Measurements from ENCODE around the gene LLPH.

The LLPH gene

DNA sequence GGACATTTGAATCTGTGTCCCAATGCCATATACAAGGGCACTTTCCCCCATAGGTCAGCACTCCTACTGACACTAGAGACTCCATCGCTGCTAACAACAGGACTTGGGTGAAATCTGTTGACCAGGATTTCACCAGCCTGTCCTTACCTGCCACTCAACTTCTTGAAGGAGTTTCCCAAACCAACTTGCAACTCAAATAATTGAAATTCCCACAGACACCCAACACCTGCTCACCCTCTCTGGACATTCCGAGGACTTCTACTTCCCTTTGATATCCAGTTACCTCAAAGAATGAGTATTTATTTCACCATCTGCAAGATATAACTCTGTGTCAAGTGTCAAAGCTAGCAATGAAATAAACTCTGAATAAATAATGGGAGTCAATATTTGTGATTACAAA is 44.6 kb downstream of the LLPH start:
- Histone ChIP-seq H3K4me3 (ENCODE audit: low read depth, low read length) (no peak overlapping the region), H3K36me3 (ENCODE audit: control insufficient read depth in 2 of 2, insufficient read depth in 1 of 2, low read length in 2 of 2) (no peaks in the 10 kb centered on the region), H3K27ac (ENCODE audit: extremely low read depth, low read depth, low read length) (no peak overlapping the region), H3K4me1 (ENCODE audit: control insufficient read depth, insufficient read depth, low read length) (no peaks in the 10 kb centered on the region), H3K9me3 (ENCODE audit: control insufficient read depth, insufficient read depth, low read depth, low read length) (no peaks in the 10 kb centered on the region)
- ChIA-PET CTCF (interaction anchor here (1.1 to 1.3 kb wide), 2 partner anchors 17 to 208 kb away, joined by 3 to 4 read pairs; no protein-coding TSS in a partner anchor), POLR2A (no interaction called here)
- TF ChIP-seq, protein P1, sequence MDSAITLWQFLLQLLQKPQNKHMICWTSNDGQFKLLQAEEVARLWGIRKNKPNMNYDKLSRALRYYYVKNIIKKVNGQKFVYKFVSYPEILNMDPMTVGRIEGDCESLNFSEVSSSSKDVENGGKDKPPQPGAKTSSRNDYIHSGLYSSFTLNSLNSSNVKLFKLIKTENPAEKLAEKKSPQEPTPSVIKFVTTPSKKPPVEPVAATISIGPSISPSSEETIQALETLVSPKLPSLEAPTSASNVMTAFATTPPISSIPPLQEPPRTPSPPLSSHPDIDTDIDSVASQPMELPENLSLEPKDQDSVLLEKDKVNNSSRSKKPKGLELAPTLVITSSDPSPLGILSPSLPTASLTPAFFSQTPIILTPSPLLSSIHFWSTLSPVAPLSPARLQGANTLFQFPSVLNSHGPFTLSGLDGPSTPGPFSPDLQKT (IDR thresholded peaks at IDR 0.05; ENCODE audit: borderline replicate concordance, low read depth, low read length), result no peak
- TF ChIP-seq ZNF600 (tag by site-specific recombination; IDR thresholded peaks at IDR 0.05), result no peak
- TF ChIP-seq, protein P2, sequence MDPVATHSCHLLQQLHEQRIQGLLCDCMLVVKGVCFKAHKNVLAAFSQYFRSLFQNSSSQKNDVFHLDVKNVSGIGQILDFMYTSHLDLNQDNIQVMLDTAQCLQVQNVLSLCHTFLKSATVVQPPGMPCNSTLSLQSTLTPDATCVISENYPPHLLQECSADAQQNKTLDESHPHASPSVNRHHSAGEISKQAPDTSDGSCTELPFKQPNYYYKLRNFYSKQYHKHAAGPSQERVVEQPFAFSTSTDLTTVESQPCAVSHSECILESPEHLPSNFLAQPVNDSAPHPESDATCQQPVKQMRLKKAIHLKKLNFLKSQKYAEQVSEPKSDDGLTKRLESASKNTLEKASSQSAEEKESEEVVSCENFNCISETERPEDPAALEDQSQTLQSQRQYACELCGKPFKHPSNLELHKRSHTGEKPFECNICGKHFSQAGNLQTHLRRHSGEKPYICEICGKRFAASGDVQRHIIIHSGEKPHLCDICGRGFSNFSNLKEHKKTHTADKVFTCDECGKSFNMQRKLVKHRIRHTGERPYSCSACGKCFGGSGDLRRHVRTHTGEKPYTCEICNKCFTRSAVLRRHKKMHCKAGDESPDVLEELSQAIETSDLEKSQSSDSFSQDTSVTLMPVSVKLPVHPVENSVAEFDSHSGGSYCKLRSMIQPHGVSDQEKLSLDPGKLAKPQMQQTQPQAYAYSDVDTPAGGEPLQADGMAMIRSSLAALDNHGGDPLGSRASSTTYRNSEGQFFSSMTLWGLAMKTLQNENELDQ (tag by site-specific recombination; IDR thresholded peaks at IDR 0.05; ENCODE audit: low read depth), result no peak
- TF ChIP-seq, protein P3, sequence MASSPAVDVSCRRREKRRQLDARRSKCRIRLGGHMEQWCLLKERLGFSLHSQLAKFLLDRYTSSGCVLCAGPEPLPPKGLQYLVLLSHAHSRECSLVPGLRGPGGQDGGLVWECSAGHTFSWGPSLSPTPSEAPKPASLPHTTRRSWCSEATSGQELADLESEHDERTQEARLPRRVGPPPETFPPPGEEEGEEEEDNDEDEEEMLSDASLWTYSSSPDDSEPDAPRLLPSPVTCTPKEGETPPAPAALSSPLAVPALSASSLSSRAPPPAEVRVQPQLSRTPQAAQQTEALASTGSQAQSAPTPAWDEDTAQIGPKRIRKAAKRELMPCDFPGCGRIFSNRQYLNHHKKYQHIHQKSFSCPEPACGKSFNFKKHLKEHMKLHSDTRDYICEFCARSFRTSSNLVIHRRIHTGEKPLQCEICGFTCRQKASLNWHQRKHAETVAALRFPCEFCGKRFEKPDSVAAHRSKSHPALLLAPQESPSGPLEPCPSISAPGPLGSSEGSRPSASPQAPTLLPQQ (tag by site-specific recombination; IDR thresholded peaks at IDR 0.05), result no peak
- TF ChIP-seq, protein P4, sequence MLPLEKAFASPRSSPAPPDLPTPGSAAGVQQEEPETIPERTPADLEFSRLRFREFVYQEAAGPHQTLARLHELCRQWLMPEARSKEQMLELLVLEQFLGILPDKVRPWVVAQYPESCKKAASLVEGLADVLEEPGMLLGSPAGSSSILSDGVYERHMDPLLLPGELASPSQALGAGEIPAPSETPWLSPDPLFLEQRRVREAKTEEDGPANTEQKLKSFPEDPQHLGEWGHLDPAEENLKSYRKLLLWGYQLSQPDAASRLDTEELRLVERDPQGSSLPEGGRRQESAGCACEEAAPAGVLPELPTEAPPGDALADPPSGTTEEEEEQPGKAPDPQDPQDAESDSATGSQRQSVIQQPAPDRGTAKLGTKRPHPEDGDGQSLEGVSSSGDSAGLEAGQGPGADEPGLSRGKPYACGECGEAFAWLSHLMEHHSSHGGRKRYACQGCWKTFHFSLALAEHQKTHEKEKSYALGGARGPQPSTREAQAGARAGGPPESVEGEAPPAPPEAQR (tag by site-specific recombination; IDR thresholded peaks at IDR 0.05), result no peak
- no peak for TF ChIP-seq YY2 (tag by site-specific recombination; IDR thresholded peaks at IDR 0.05)
- no peak for TF ChIP-seq HOXD13 (CRISPR knock-in tag; IDR thresholded peaks at IDR 0.05; ENCODE audit: borderline replicate concordance)
- TF ChIP-seq, protein P5, sequence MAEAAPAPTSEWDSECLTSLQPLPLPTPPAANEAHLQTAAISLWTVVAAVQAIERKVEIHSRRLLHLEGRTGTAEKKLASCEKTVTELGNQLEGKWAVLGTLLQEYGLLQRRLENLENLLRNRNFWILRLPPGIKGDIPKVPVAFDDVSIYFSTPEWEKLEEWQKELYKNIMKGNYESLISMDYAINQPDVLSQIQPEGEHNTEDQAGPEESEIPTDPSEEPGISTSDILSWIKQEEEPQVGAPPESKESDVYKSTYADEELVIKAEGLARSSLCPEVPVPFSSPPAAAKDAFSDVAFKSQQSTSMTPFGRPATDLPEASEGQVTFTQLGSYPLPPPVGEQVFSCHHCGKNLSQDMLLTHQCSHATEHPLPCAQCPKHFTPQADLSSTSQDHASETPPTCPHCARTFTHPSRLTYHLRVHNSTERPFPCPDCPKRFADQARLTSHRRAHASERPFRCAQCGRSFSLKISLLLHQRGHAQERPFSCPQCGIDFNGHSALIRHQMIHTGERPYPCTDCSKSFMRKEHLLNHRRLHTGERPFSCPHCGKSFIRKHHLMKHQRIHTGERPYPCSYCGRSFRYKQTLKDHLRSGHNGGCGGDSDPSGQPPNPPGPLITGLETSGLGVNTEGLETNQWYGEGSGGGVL (tag by site-specific recombination; IDR thresholded peaks at IDR 0.05), result no peak
- TF ChIP-seq RBAK (tag by site-specific recombination; IDR thresholded peaks at IDR 0.05), result no peak
- no peak for TF ChIP-seq BCL11B (tag by site-specific recombination; IDR thresholded peaks at IDR 0.05; ENCODE audit: low read depth)
- no peak for TF ChIP-seq ZNF202 (tag by site-specific recombination; IDR thresholded peaks at IDR 0.05; ENCODE audit: borderline replicate concordance)
- no peak for TF ChIP-seq ZFP3 (tag by site-specific recombination; IDR thresholded peaks at IDR 0.05; ENCODE audit: low read depth)
- TF ChIP-seq ZNF146 (tag by site-specific recombination; IDR thresholded peaks at IDR 0.05), result no peak

DNA sequence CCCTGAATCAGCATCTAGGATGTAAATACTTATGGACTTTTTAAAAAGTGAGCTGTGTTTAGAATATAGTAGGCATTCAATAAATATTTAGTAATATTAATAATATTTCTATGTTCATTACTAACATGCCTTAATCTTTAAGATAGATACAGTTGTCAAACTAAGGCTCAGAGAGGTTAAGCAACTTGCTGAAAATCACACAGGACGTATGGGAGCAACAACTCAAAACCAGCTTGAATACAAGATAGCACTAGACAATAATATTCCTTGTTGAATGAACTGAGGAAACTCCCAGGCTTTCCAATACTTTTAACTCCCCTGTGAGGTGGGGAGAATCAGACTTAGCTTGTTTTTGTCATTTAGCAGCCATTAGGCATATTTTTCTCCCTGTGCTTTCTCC is 45.3 kb downstream of the LLPH start:
- Histone ChIP-seq H3K9me3 (ENCODE audit: control insufficient read depth, insufficient read depth, low read depth, low read length) (no peaks in the 10 kb centered on the region), H3K4me3 (ENCODE audit: low read depth, low read length) (no peak overlapping the region), H3K27ac (ENCODE audit: extremely low read depth, low read depth, low read length) (no peak overlapping the region), H3K4me1 (ENCODE audit: control insufficient read depth, insufficient read depth, low read length) (no peaks in the 10 kb centered on the region), H3K36me3 (ENCODE audit: control insufficient read depth in 2 of 2, insufficient read depth in 1 of 2, low read length in 2 of 2) (no peaks in the 10 kb centered on the region)
- CTCF ChIA-PET, result interaction anchor here (0.6 to 1.3 kb wide), 3 partner anchors 18 to 1290 kb away, joined by 3 to 5 read pairs (median 4); no protein-coding TSS in a partner anchor
- POLR2A ChIA-PET, result no interaction called here
- TF ChIP-seq ZNF10 (tag by site-specific recombination; IDR thresholded peaks at IDR 0.05) (no peak), ZNF768 (tag by site-specific recombination; IDR thresholded peaks at IDR 0.05) (0 out of 2 replicates have a peak, but pooled peaks have one; percentile 10), OVOL3 (tag by site-specific recombination; IDR thresholded peaks at IDR 0.05) (no peak)
- TF ChIP-seq, protein P6, sequence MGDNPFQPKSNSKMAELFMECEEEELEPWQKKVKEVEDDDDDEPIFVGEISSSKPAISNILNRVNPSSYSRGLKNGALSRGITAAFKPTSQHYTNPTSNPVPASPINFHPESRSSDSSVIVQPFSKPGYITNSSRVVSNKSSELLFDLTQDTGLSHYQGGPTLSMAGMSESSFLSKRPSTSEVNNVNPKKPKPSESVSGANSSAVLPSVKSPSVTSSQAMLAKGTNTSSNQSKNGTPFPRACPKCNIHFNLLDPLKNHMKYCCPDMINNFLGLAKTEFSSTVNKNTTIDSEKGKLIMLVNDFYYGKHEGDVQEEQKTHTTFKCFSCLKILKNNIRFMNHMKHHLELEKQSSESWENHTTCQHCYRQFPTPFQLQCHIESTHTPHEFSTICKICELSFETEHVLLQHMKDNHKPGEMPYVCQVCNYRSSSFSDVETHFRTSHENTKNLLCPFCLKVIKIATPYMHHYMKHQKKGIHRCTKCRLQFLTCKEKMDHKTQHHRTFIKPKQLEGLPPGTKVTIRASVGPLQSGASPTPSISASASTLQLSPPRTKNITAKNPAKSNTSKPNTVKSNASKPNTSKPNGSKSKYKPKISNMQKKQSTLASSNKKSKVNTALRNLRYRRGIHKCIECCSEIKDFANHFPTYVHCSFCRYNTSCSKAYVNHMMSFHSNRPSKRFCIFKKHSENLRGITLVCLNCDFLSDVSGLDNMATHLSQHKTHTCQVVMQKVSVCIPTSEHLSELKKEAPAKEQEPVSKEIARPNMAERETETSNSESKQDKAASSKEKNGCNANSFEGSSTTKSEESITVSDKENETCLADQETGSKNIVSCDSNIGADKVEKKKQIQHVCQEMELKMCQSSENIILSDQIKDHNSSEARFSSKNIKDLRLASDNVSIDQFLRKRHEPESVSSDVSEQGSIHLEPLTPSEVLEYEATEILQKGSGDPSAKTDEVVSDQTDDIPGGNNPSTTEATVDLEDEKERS (tag by site-specific recombination; IDR thresholded peaks at IDR 0.05), result no peak
- TF ChIP-seq, protein P5 (tag by site-specific recombination; IDR thresholded peaks at IDR 0.05), result no peak
